ENCODE measurements around the gene EPM2A.
"Not testable (repeated sequence)": the region's sequence is repeated elsewhere in the genome, so short reads cannot be mapped to it uniquely, and the experiment has no call there.

Gene EPM2A

GRCh38 chr6:145735356-145736165 is at the start of gene EPM2A:
Gene EPM2A, minus strand, starts transcription at chr6:145735520. Its CDS starts 22 bp downstream, at chr6:145735498.
- peak; percentile 81 for DNase-seq

GRCh38 chr6:145784683-145785082 is 49.4 kb upstream of the EPM2A start:
- DNase-seq, result no peak

- no peak for DNase-seq
Observed at GRCh38 chr6:145783796-145784195, 48.5 kb upstream of the EPM2A start.

GRCh38 chr6:145772846-145773245 is 37.5 kb upstream of the EPM2A start:
- DNase-seq, result no peak

GRCh38 chr6:145765449-145765848 is 30.1 kb upstream of the EPM2A start:
- DNase-seq, result no peak

- DNase-seq, result no peak
Observed at GRCh38 chr6:145763742-145764141, 28.4 kb upstream of the EPM2A start.

GRCh38 chr6:145761584-145761983 is 26.3 kb upstream of the EPM2A start:
- no peak for DNase-seq

GRCh38 chr6:145758113-145758512 is 22.8 kb upstream of the EPM2A start:
- DNase-seq, result peak; percentile 58

GRCh38 chr6:145756170-145756662 is 20.9 kb upstream of the EPM2A start:
- peak; percentile 81 for DNase-seq

GRCh38 chr6:145755682-145756081 is 20.4 kb upstream of the EPM2A start:
- DNase-seq, result no peak

- DNase-seq, result no peak
Observed at GRCh38 chr6:145752638-145753037, 17.3 kb upstream of the EPM2A start.

GRCh38 chr6:145749632-145750031 is 14.3 kb upstream of the EPM2A start:
- peak; percentile 42 for DNase-seq

GRCh38 chr6:145745861-145746260 is 10.5 kb upstream of the EPM2A start:
- no peak for DNase-seq

- no peak for DNase-seq
Observed at GRCh38 chr6:145744619-145745018, 9.3 kb upstream of the EPM2A start.

GRCh38 chr6:145743332-145743731 is 8.0 kb upstream of the EPM2A start:
- DNase-seq, result peak; percentile 32

- not testable (repeated sequence) for DNase-seq
Observed at GRCh38 chr6:145742472-145742871, 7.2 kb upstream of the EPM2A start.

GRCh38 chr6:145739685-145740084 is 4.4 kb upstream of the EPM2A start:
- not testable (repeated sequence) for DNase-seq

- DNase-seq, result no peak
Observed at GRCh38 chr6:145738265-145738664, 2.9 kb upstream of the EPM2A start.

- DNase-seq, result no peak
Observed at GRCh38 chr6:145736661-145737144, 1.4 kb upstream of the EPM2A start.

GRCh38 chr6:145734486-145735355 is 599 bp downstream of the EPM2A start:
- peak; percentile 80 for DNase-seq

- DNase-seq, result no peak
Observed at GRCh38 chr6:145733810-145734209, 1.5 kb downstream of the EPM2A start.

- DNase-seq, result no peak
Observed at GRCh38 chr6:145733207-145733606, 2.1 kb downstream of the EPM2A start.

GRCh38 chr6:145731447-145731846 is 3.9 kb downstream of the EPM2A start:
- no peak for DNase-seq

GRCh38 chr6:145729887-145730286 is 5.4 kb downstream of the EPM2A start:
- DNase-seq, result no peak
